ENCODE measurements around the gene SNX1.

The SNX1 gene

GRCh38 chr15:64090527-64090926 lies 5.3 kb upstream of the SNX1 start:
- TF ChIP-seq ZFP30 (CRISPR knock-in tag; IDR thresholded peaks at IDR 0.05) (no peak), PATZ1 (CRISPR knock-in tag; IDR thresholded peaks at IDR 0.05; ENCODE audit: borderline replicate concordance) (no peak), BACH2 (CRISPR knock-in tag; IDR thresholded peaks at IDR 0.05; ENCODE audit: borderline replicate concordance) (no peak), ZNF565 (CRISPR knock-in tag; conservative IDR thresholded peaks at IDR 0.05; ENCODE audit: low read depth) (no peak), OSR1 (CRISPR knock-in tag; IDR thresholded peaks at IDR 0.05) (no peak), CSDC2 (CRISPR knock-in tag; IDR thresholded peaks at IDR 0.05) (no peak)
- no peak for ATAC-seq

- ATAC-seq = no peak
- TF ChIP-seq ARNTL (CRISPR knock-in tag; IDR thresholded peaks at IDR 0.05; ENCODE audit: borderline replicate concordance, low read depth) = no peak
- no peak for TF ChIP-seq GLIS3 (CRISPR knock-in tag; IDR thresholded peaks at IDR 0.05)
- TF ChIP-seq TOX (CRISPR knock-in tag; IDR thresholded peaks at IDR 0.05; ENCODE audit: borderline replicate concordance) = no peak
- no peak for TF ChIP-seq OSR1 (CRISPR knock-in tag; IDR thresholded peaks at IDR 0.05)
- no peak for TF ChIP-seq ZNF565 (CRISPR knock-in tag; conservative IDR thresholded peaks at IDR 0.05; ENCODE audit: low read depth)
- TF ChIP-seq ZNF8 (CRISPR knock-in tag; IDR thresholded peaks at IDR 0.05) = no peak
- no peak for TF ChIP-seq CREB5 (CRISPR knock-in tag; IDR thresholded peaks at IDR 0.05; ENCODE audit: low read depth)
- TF ChIP-seq CSRNP3 (CRISPR knock-in tag; IDR thresholded peaks at IDR 0.05) = no peak
- no peak for TF ChIP-seq ISL1 (CRISPR knock-in tag; IDR thresholded peaks at IDR 0.05)
These were observed 3.5 kb upstream of the SNX1 start for GRCh38 chr15:64092075-64092820.

GRCh38 chr15:64092864-64093626 lies 2.7 kb upstream of the SNX1 start:
- peak; percentile 11 for ATAC-seq
- TF ChIP-seq ZFP3 (CRISPR knock-in tag; IDR thresholded peaks at IDR 0.05) = peak; percentile 22; the same call in 1 of the 2 replicates
- TF ChIP-seq POU6F1 (CRISPR knock-in tag; IDR thresholded peaks at IDR 0.05; ENCODE audit: borderline replicate concordance, low read depth) = no peak

GRCh38 chr15:64093627-64094417 lies 2.0 kb upstream of the SNX1 start, which contains the start of gene CIAO2A:
Gene CIAO2A (minus strand): TSS chr15:64093838. CDS start chr15:64093768, 70 bp downstream.
- peak; percentile 87 for ATAC-seq
- no peak for TF ChIP-seq TOX (CRISPR knock-in tag; IDR thresholded peaks at IDR 0.05; ENCODE audit: borderline replicate concordance)
- no peak for TF ChIP-seq ZFP30 (CRISPR knock-in tag; IDR thresholded peaks at IDR 0.05)
- TF ChIP-seq PATZ1 (CRISPR knock-in tag; IDR thresholded peaks at IDR 0.05; ENCODE audit: borderline replicate concordance) = no peak
- no peak for TF ChIP-seq CSRNP3 (CRISPR knock-in tag; IDR thresholded peaks at IDR 0.05)
- TF ChIP-seq ZNF70 (CRISPR knock-in tag; IDR thresholded peaks at IDR 0.05) = peak; percentile 71
- peak; percentile 9; the same call in 1 of the 2 replicates for TF ChIP-seq TSHZ2 (CRISPR knock-in tag; IDR thresholded peaks at IDR 0.05)
- no peak for TF ChIP-seq TCF4 (CRISPR knock-in tag; IDR thresholded peaks at IDR 0.05; ENCODE audit: borderline replicate concordance)
- no peak for TF ChIP-seq ZNF8 (CRISPR knock-in tag; IDR thresholded peaks at IDR 0.05)
- TF ChIP-seq RARB (CRISPR knock-in tag; IDR thresholded peaks at IDR 0.05) = no peak

All from SK-N-SH treated with all-trans-retinoic acid at 6 μM for 48 hours (cell line).